Activated CD4-positive, alpha-beta T cell treated with anti-CD3 and anti-CD28 coated beads, Interleukin-10, Interleukin-2, amounts not matched to agents 100 ng/mL and 50 ng/mL, durations not matched to agents 16 hours and 8 hours (primary cell): Measurements from ENCODE around the gene TMEM132A.
A peak's percentile ranks its signal among the peaks of the same experiment; 100 is the strongest.

Experiments used
- DNase-seq: peaks from one replicate; pipeline ENCODE4 v3.0.0-alpha.2; 2020

Gene TMEM132A, protein sequence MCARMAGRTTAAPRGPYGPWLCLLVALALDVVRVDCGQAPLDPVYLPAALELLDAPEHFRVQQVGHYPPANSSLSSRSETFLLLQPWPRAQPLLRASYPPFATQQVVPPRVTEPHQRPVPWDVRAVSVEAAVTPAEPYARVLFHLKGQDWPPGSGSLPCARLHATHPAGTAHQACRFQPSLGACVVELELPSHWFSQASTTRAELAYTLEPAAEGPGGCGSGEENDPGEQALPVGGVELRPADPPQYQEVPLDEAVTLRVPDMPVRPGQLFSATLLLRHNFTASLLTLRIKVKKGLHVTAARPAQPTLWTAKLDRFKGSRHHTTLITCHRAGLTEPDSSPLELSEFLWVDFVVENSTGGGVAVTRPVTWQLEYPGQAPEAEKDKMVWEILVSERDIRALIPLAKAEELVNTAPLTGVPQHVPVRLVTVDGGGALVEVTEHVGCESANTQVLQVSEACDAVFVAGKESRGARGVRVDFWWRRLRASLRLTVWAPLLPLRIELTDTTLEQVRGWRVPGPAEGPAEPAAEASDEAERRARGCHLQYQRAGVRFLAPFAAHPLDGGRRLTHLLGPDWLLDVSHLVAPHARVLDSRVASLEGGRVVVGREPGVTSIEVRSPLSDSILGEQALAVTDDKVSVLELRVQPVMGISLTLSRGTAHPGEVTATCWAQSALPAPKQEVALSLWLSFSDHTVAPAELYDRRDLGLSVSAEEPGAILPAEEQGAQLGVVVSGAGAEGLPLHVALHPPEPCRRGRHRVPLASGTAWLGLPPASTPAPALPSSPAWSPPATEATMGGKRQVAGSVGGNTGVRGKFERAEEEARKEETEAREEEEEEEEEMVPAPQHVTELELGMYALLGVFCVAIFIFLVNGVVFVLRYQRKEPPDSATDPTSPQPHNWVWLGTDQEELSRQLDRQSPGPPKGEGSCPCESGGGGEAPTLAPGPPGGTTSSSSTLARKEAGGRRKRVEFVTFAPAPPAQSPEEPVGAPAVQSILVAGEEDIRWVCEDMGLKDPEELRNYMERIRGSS

GRCh38 chr11:60924110-60924905 lies at the start of gene TMEM132A:
Gene TMEM132A (plus strand): TSS chr11:60924460. CDS start chr11:60924634, 174 bp downstream.
- peak; percentile 32 for DNase-seq

- no peak for DNase-seq
Observed at GRCh38 chr11:60875366-60876167, 48.7 kb upstream of the TMEM132A start.

GRCh38 chr11:60876168-60876485 lies 48.1 kb upstream of the TMEM132A start:
- DNase-seq, result no peak

- no peak for DNase-seq
Observed at GRCh38 chr11:60878245-60879101, 45.8 kb upstream of the TMEM132A start.

GRCh38 chr11:60879104-60879503 lies 45.2 kb upstream of the TMEM132A start:
- no peak for DNase-seq

DNA sequence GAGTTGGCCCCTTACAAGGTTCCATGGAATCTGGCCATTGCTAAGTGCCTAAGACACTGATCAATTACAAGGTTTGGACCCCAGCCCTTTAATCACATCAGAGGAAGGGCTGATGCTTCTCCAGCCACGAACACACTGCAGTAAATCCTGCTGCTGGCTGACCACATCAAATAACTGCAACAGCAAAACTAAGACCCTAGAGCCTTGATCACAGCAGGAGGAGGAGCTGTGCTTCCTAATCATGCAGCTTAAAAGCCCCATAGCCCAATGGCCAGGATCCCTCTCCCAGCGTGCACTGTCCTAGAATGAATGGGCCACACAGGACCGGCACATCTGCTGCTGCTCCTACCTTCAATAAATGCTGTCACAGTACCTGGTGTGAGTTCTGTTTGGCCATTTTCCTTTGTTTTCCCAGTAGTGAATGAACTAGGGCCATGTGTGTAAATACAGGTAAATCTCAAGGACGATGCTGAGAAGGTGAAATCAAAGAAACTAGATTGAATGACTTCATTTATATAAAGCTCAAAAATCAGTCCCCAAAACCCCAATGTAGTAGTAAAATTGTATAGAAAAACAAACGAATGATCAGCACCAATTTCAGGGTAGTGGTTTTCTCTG lies 44.2 kb upstream of the TMEM132A start:
- no peak for DNase-seq

- no peak for DNase-seq
Observed at GRCh38 chr11:60880643-60881282, 43.5 kb upstream of the TMEM132A start.

DNA sequence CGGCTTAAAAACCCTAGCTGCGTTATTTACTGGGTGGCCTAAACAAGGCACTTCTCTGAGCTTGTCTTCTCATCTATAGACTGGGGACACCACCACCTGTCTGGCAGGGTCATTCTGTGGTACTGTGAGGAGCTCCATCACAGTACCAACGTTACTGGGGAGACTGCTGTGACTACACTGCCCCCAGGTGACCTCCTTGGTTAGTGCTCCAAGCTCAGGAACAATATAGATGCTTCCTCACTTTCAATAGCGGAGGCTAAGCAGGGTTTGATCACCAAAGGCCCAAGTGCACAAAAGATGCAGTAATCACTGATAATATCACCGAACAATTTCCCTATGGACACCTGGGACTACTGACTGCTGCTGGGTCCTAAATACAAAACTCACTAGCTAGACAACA lies 36.7 kb upstream of the TMEM132A start:
- DNase-seq, result peak; percentile 45

- DNase-seq, result no peak
Observed at GRCh38 chr11:60889869-60890311, 34.4 kb upstream of the TMEM132A start.

DNA sequence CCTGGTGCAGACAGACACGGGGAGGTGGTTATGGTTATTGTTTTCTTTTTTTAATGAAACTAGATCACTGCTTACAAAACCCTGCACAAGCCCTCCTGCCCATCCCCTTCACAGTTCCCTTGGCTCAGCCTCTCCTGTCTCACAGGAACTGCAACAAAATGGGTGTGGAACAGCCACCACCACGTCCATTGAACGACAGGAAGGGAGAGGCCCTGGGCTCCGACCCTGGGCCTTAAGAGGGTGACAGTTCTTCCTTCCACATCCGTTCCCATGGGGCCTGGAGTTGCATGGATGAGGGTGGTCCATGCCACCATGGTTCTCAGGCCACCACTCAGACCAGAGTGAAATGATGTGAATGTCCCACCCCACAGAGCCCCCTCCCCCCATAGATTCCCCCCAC lies 33.6 kb upstream of the TMEM132A start:
- DNase-seq, result no peak

GRCh38 chr11:60891103-60891741 lies 33.0 kb upstream of the TMEM132A start:
- DNase-seq, result no peak

DNA sequence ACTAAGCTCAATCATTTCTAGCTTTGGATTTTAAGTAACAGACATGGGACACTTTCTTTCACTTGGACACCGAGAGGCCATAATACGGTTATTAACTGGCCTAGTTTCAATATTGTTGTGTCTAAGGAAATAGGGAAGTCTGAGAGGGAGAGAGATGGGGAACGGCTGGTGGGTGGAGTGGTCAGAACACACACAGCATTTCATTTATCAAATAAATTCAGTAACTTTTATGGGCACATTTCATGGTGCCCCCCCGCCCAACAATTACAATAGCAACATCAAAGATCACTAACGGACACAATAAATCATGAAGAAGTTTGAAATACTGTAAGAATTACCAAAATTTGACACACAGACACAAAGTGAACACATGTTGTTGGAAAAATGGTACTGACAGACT lies 28.6 kb upstream of the TMEM132A start:
- DNase-seq, result no peak

GRCh38 chr11:60897496-60897895 lies 26.8 kb upstream of the TMEM132A start:
- no peak for DNase-seq

- DNase-seq, result peak; percentile 59
Observed at GRCh38 chr11:60899046-60899936, 25.0 kb upstream of the TMEM132A start.

DNA sequence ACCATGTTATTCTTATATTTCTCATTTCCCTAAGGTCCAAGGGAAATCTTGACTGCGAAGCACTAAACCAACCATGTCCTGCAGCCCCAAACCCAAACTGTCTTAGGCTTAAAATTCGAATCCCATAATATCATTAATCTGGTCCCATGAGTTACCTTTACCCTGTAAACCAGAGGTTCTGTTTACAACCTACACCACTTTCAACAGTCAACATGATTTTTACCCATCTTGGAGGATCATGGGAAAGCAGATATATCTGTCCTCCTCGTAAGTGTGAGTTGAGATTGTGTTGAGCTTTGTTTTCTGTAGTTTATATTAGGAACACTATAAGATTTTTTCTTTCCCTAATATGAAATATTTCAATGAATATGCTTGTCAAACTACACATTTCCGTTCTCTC lies 24.3 kb upstream of the TMEM132A start:
- DNase-seq, result no peak

- no peak for DNase-seq
Observed at GRCh38 chr11:60900673-60901404, 23.4 kb upstream of the TMEM132A start.

DNA sequence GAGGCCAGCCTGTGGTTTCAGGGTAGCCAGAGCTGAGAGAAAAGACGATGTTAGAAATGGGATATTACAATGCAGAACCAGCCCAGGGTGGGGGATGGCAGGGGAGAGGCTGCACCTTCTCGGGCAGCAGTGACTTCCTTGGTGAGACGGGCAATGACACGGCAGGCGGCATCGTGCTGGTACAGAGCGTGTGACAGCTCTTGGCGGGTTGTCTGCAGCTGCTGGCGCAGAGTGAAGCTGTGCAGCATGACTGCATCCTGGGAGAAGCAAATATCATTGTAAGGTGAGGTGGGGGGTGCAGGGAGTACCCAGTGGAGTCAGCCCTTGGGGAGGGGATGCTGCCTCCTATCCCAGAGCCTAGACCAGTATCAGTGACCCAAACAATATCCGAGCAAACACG lies 21.6 kb upstream of the TMEM132A start:
- DNase-seq, result no peak

GRCh38 chr11:60905047-60905446 lies 19.2 kb upstream of the TMEM132A start:
- no peak for DNase-seq
